ENCODE results near the gene TNFSF11. TPM values are rescaled to one million over a fixed set of nuclear protein-coding genes. Genes with fewer than 3 reads are reported as not detected.
A peak's percentile ranks its signal among the peaks of the same experiment; 100 is the strongest.

The TNFSF11 gene
- total and polyA plus RNA-seq, 2 of the 4 experiments (the other 2 are of a cell fraction): not detected

DNA sequence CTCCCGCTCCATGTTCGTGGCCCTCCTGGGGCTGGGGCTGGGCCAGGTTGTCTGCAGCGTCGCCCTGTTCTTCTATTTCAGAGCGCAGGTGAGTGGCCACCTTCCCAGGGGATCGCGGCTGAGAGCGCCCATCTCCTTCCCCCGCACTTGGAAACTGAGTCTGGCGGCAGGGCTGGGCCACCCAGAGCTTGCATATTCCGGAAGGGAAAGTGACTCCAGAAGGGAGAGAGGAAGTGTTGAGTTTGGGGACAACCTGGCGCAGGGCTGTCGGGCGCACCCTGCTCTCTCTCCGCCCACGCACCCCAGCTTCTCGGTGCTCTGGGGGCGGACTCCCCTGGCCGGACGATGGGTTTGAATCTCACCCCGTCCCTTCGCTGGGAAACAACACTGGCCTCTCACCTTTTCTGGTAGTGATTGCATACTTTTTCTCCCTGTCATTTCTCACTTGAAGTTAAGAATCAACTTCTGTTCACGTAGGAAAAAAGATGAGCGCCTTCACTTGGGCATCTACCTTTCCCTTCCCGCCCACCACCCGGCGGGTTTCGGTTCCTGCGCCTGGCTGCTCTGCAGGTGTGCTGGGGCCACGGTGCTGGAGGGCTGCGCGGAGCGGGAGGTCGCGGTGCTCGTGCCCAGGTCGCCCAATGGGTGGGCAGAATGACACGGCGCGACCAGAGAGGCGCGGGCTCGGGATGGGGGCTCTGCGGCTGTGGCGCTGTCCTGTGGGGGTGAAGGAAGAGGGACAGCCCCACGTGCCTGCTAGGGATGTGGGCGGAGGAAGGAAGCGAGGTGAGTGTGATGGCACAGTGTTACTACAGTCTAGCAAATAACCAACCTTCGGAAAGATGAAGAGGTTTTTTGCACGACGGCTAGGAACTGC, 721 bp downstream of the TNFSF11 start:
- Histone ChIP-seq H3K56ac (ENCODE audit: extremely low read depth, insufficient read depth, low read length) (no peak overlapping the region), H2BK120ac (ENCODE audit: low read depth, low read length) (no peak overlapping the region), H3K4ac (ENCODE audit: low read depth, low read length) (no peak overlapping the region), H3K4me1 (ENCODE audit: control insufficient read depth, insufficient read depth, low read length) (no peaks in the 10 kb centered on the region), H3K36me3 (ENCODE audit: control insufficient read depth, insufficient read depth, low read length) (no peaks in the 10 kb centered on the region), H3K79me1 (ENCODE audit: low read depth in 1 of 2, low read length in 2 of 2) (no peaks in the 10 kb centered on the region), H3K18ac (ENCODE audit: low read depth, low read length) (no peak overlapping the region), H4K20me1 (ENCODE audit: insufficient read depth, low read length) (no peaks in the 10 kb centered on the region), H3K27ac (ENCODE audit: insufficient read depth, low read length) (no peak overlapping the region), H2AK5ac (ENCODE audit: low read depth, low read length) (no peak overlapping the region), H3K9me1 (ENCODE audit: insufficient read depth, low read length) (no peaks in the 10 kb centered on the region), H3K23ac (ENCODE audit: low read depth, low read length) (no peak overlapping the region), H3K9ac (ENCODE audit: low read depth, low read length) (no peak overlapping the region), H2BK5ac (ENCODE audit: low read depth, low read length, poor library complexity, severe bottlenecking) (no peak overlapping the region), H3K14ac (replicated peaks; ENCODE audit: low read depth, low read length) (no peak overlapping the region), H3K9me3 (ENCODE audit: control insufficient read depth, insufficient read depth, low read length) (peaks cover 6% of the 10 kb centered on the region), H3K4me2 (ENCODE audit: low read depth, low read length) (no peak overlapping the region), H2AFZ (replicated peaks; ENCODE audit: low read length, poor library complexity) (peak overlapping the region; percentile 35), H4K91ac (ENCODE audit: insufficient read depth, low read depth, low read length) (no peak overlapping the region), H3K27me3 (ENCODE audit: control insufficient read depth, insufficient read depth, low read length) (peaks cover 46% of the 10 kb centered on the region), H2BK20ac (ENCODE audit: low read depth, low read length) (no peak overlapping the region), H2BK15ac (ENCODE audit: low read depth, low read length) (no peak overlapping the region), H3K4me3 (ENCODE audit: insufficient read depth, low read depth, low read length) (no peak overlapping the region), H2AK9ac (replicated peaks; ENCODE audit: low read depth, low read length, poor library complexity) (no peak overlapping the region), H4K8ac (ENCODE audit: low read depth in 2 of 2, low read length in 2 of 2) (no peak overlapping the region), H4K5ac (ENCODE audit: low read depth, low read length) (no peak overlapping the region)
- in situ Hi-C loops (cut with MboI; ENCODE audit: low sequenced_read_pairs): loop anchor here (25.0 kb wide), 1 partner anchor 1213 kb away; the partner anchor contains the start of gene ENOX1
- intact Hi-C loops (cut with micrococcal nuclease): no loop called here
- dilution Hi-C loops (cut with HindIII; ENCODE audit: low sequenced_read_pairs, unreplicated experiment): no loop called here
- ChIA-PET CTCF (no interaction called here), POLR2A (ENCODE audit: unreplicated experiment) (no interaction called here)
- WGBS, 2 experiments (ENCODE audit: extremely low coverage in 2 of 2, insufficient read length in 1 of 2): 8% methylated on average over 8 of the region's 51 CpGs; no CpG with 5 or more reads in 1 of the 2 experiments
- BruUV-seq (replicated peaks): no TSS peak
- DNase-seq (no peak), ATAC-seq (ENCODE audit: low read depth) (no peak)
- TF ChIP-seq, protein P1, sequence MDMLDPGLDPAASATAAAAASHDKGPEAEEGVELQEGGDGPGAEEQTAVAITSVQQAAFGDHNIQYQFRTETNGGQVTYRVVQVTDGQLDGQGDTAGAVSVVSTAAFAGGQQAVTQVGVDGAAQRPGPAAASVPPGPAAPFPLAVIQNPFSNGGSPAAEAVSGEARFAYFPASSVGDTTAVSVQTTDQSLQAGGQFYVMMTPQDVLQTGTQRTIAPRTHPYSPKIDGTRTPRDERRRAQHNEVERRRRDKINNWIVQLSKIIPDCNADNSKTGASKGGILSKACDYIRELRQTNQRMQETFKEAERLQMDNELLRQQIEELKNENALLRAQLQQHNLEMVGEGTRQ (IDR thresholded peaks at IDR 0.05; ENCODE audit: low read depth, low read length): no peak
- TF ChIP-seq CHD1 (IDR thresholded peaks at IDR 0.05; ENCODE audit: low read depth, low read length): no peak
- no peak for TF ChIP-seq MAFK (IDR thresholded peaks at IDR 0.05; ENCODE audit: low read depth, low read length)
- TF ChIP-seq BHLHE40 (IDR thresholded peaks at IDR 0.05; ENCODE audit: low read depth, low read length): no peak
- no peak for TF ChIP-seq MXI1 (IDR thresholded peaks at IDR 0.05; ENCODE audit: borderline replicate concordance, low read depth, low read length)
- no peak for TF ChIP-seq NFE2L2 (IDR thresholded peaks at IDR 0.05; ENCODE audit: low read depth, low read length)
- TF ChIP-seq POLR2A (IDR thresholded peaks at IDR 0.05; ENCODE audit: low read depth, low read length): no peak
- TF ChIP-seq CEBPB (IDR thresholded peaks at IDR 0.05; ENCODE audit: low read depth, low read length): no peak
- TF ChIP-seq FOS (IDR thresholded peaks at IDR 0.05; ENCODE audit: low read depth, low read length): no peak
- no peak for TF ChIP-seq RCOR1 (IDR thresholded peaks at IDR 0.05; ENCODE audit: insufficient replicate concordance, low read length)
- no peak for TF ChIP-seq RAD21 (IDR thresholded peaks at IDR 0.05; ENCODE audit: low read length)
- no peak for TF ChIP-seq CTCF (conservative IDR thresholded peaks at IDR 0.05; ENCODE audit: low read depth, low read length)
- TF ChIP-seq RFX5 (IDR thresholded peaks at IDR 0.05; ENCODE audit: low read depth, low read length): no peak
- TF ChIP-seq MAZ (IDR thresholded peaks at IDR 0.05; ENCODE audit: borderline replicate concordance, low read depth, low read length): no peak
- TF ChIP-seq ELK1 (IDR thresholded peaks at IDR 0.05; ENCODE audit: borderline replicate concordance, low read depth, low read length): no peak

Data from IMR-90 (cell line).